Spleen (tissue), 11 donors: ENCODE data around the gene MACROD2. TPM values are rescaled to one million over a fixed set of nuclear protein-coding genes. Genes with fewer than 3 reads are reported as not detected.

Experiments used
- DNase-seq: peaks from one replicate; pipeline ENCODE4 v3.0.0-alpha.2; 2020
- H3K27ac ChIP-seq, 8 donors: fragments of 200-600 bp; sonication (generic) in 7 of 8; 1 replicate in 4 of 8; 2 replicates in 4 of 8; pipeline versions ENCODE4 v1.5.0 to v1.8.0; 2016 to 2021; ENCODE audit warnings: inconsistent platforms in 4 of 8, mild to moderate bottlenecking in 4 of 8, moderate library complexity in 1 of 8
- H3K27me3 ChIP-seq, 7 donors: fragments of 200-600 bp; sonication (generic) in 6 of 7; replicated peaks in 1 of 7; 1 replicate in 4 of 7; 2 replicates in 3 of 7; pipeline versions ENCODE4 v1.5.0 to v1.8.0; 2016 to 2021; ENCODE audit warnings: inconsistent platforms in 3 of 7, mild to moderate bottlenecking in 1 of 7
- H3K36me3 ChIP-seq, 6 donors: fragments of 200-600 bp; sonication (generic) in 5 of 6; 1 replicate in 4 of 6; 2 replicates in 2 of 6; pipeline versions ENCODE4 v1.5.0 to v1.8.0; 2016 to 2021; ENCODE audit warnings: inconsistent platforms in 2 of 6
- H3K4me1 ChIP-seq, 6 donors: fragments of 200-600 bp; sonication (generic) in 5 of 6; 1 replicate in 3 of 6; 2 replicates in 3 of 6; pipeline versions ENCODE4 v1.5.0 to v1.8.0; 2016 to 2021; ENCODE audit warnings: inconsistent platforms in 3 of 6
- H3K4me3 ChIP-seq, 8 donors: fragments of 200-600 bp; sonication (generic) in 7 of 8; 1 replicate in 4 of 8; 2 replicates in 4 of 8; pipeline versions ENCODE4 v1.5.0 to v1.8.0; 2016 to 2021; ENCODE audit warnings: inconsistent platforms in 4 of 8, mild to moderate bottlenecking in 4 of 8, moderate library complexity in 2 of 8
- H3K9me3 ChIP-seq, 8 donors: fragments of 200-600 bp; sonication (generic) in 7 of 8; 1 replicate in 4 of 8; 2 replicates in 4 of 8; pipeline versions ENCODE4 v1.5.0 to v1.8.0; 2016 to 2021; ENCODE audit warnings: inconsistent platforms in 4 of 8
- CTCF ChIP-seq, 11 experiments: fragments of 200-600 bp in 7 of 11; fragments of 450-650 bp in 4 of 11; sonication (generic) in 4 of 11; IDR thresholded peaks in 8 of 11; conservative IDR thresholded peaks in 3 of 11; 1 replicate in 7 of 11; 2 replicates in 4 of 11; pipeline versions ENCODE4 v1.4.0 to v1.8.0; 2016 to 2021; ENCODE audit warnings: antibody characterized with exemption in 11 of 11, inconsistent platforms in 4 of 11, mild to moderate bottlenecking in 1 of 11
- POLR2A ChIP-seq, 3 donors: fragments of 450-650 bp; IDR thresholded peaks; one replicate each; pipeline ENCODE4 v1.5.1; 2017; ENCODE audit warnings: antibody characterized with exemption in 3 of 3, mild to moderate bottlenecking in 1 of 3
- POLR2AphosphoS5 ChIP-seq, 3 donors: sonication (generic); formaldehyde crosslinking; IDR thresholded peaks; one replicate each; pipeline ENCODE4 v1.5.1; 2017; ENCODE audit warnings: antibody characterized with exemption in 3 of 3
- WGBS, 5 donors: extraction: QIAGEN DNeasy Blood & Tissue Kit in 3 of 5; methylation state at CpG; one replicate each; pipeline versions ENCODE4 v1.1.5 to v1.1.7; 2013 to 2018; 5-methylcytosine and 5-hydroxymethylcytosine counted together
- intact Hi-C: fragments of 100-400 bp; cut with DNase I; formaldehyde crosslinking; loops from one replicate; pipeline ENCODE4 v1.15.0; 2023; ENCODE audit warnings: low total_unique reads
- polyA plus RNA-seq, 3 donors: library from polyadenylated mRNA; stranded (reverse); fragments of 200-250 nt; gene quantifications; one replicate each; pipeline ENCODE4 v1.2.1, GENCODE V29; 2013
- small RNA-seq, 4 donors: library from RNA; depleted of rRNA; stranded (forward); fragments of <200 nt; gene quantifications; one replicate each; pipeline ENCODE3, GENCODE V24; 2016
- total RNA-seq, 7 donors: library from RNA; depleted of rRNA in 3 of 7; stranded (reverse); fragments of >200 nt in 3 of 7; fragmentation: NEBNext Ultra II Directional in 4 of 7; extraction: Animal tissue kit (Norgen Biotek cat#: 25700) in 4 of 7; gene quantifications; one replicate each; pipeline versions ENCODE4 v1.1.0 to v1.2.1, GENCODE V29; 2016 to 2021
- donor health status: healthy with polysubstance abuse.
- donor health status: DM: no; HTN: no; CAD: no; lungs with moderate emphysema.
- donor health status: DM: no; HTN: no; CAD: no.
- donor health status: Bipolar disorder and iron deficiency.
- donor health status: healthy.
- donor health status: DM: no; HTN: no; CAD: no.
- donor health status: DM: yes; HTN: yes; CAD: no.

MACROD2 gene
- total and polyA plus RNA-seq, 10 donors = 1.5 to 4.7 (median 3.4) TPM

GRCh38 chr20:16100767-16101166 is 2105.5 kb downstream of the MACROD2 start:
- peaks cover 0 to 6% (median 5%) of the 10 kb centered on the region in 6 donors for H3K4me1 ChIP-seq
- WGBS, 5 donors = 89 to 96% (median 90%) methylated on average over 4 of the region's 4 CpGs
- H3K27me3 ChIP-seq = no peaks in the 10 kb centered on the region
- no peaks in the 10 kb centered on the region for H3K36me3 ChIP-seq
- intact Hi-C loops = no loop called here
- H3K9me3 ChIP-seq = peaks cover 0 to 5% (median 0%) of the 10 kb centered on the region in 8 donors
- no peak for TF ChIP-seq POLR2AphosphoS5 (IDR thresholded peaks at IDR 0.05)
- TF ChIP-seq POLR2A (IDR thresholded peaks at IDR 0.05) = no peak
- no peak for TF ChIP-seq CTCF (IDR thresholded peaks at IDR 0.05 in 8 of 11, conservative IDR thresholded peaks at IDR 0.05 in 3 of 11)
- no peak overlapping the region for H3K27ac ChIP-seq
- no peak for DNase-seq
- H3K4me3 ChIP-seq = no peak overlapping the region

Small RNA genes lying within 50 kb of the gene (small RNA-seq; reads per million reads assigned to genes)
- gene RN7SL864P (0 reads per million in 4 donors), gene RNA5SP475 (0 reads per million in 4 donors), gene RNU6-1159P (0 reads per million in 4 donors), gene RNU6-115P (0 reads per million in 4 donors), gene RNU6-228P (0 reads per million in 4 donors), gene RNU6-278P (0 reads per million in 4 donors), gene RPS3P1 (0 reads per million in 4 donors)

Other genes starting within 250 kb of the MACROD2 start
- 10 to 100 TPM in 6 of 7 donors, 1 to 10 TPM in 1; 8.2 to 15.6 (median 14.6) TPM for gene ESF1, start 210.6 kb upstream of the MACROD2 start, total RNA-seq
- gene ESF1, start 210.6 kb upstream of the MACROD2 start, polyA plus RNA-seq = 10 to 100 TPM in 1 of 3 donors, 1 to 10 TPM in 2; 6.9 to 10.3 (median 9.0) TPM
- gene NDUFAF5, start 210.5 kb upstream of the MACROD2 start, total RNA-seq = 10 to 100 TPM; 11.5 to 31.0 (median 27.6) TPM
- gene NDUFAF5, start 210.5 kb upstream of the MACROD2 start, polyA plus RNA-seq = 10 to 100 TPM; 17.8 to 37.2 (median 23.3) TPM
- gene SEL1L2, start 4.9 kb upstream of the MACROD2 start, total RNA-seq = not detected
- gene SEL1L2, start 4.9 kb upstream of the MACROD2 start, polyA plus RNA-seq = under 1 TPM in 1 of 3 donors, not detected in 2; 0.22 TPM